ENCODE data around the gene SNX32. TPM values are rescaled to one million over a fixed set of nuclear protein-coding genes. Genes with fewer than 3 reads are reported as not detected.

The SNX32 gene
- total RNA-seq, 2 experiments from 2014 or later: 2.9 to 3.0 TPM

DNA sequence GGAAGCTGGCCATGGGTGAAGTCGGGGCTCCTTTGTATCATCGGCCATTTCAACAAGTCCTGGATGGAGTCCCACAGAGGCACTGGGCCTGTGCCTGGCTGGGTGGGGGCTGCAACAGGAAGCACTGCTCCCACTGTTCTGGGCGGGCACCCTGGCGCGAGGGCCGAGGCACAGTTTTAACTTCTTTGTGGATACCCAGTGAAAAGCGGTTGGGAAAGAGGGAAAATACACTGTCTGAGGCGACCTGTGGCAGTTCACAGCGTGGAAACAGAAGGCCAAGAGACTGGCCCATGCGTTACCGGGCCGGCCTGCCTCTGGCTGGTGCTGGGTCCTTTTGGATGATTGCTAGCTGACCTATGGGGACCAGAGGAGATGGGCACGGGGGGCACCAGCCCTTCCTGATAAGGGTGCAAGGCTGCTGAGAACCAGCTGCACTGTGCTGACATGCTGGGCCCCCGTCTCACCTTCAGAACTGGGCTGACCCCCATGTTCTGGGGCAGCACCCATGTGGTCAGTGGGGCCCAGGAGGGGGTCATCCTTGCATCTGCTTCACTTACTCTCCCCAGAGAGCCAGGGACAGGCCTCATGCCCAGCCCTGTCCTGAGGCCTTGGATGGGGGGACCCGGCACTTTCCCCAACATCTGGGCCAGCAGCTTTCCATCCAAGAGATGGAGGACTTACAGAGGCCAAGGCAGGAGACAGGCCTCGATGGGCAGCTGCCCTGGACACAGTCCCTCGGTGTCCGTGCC, 42.7 kb upstream of the SNX32 start:
- POLR2A ChIA-PET: interaction anchor here (0.6 to 0.7 kb wide), 3 partner anchors 11 to 525 kb away, joined by 3 to 4 read pairs (median 3); no protein-coding TSS in a partner anchor

GRCh38 chr11:65791719-65792213, 42.0 kb upstream of the SNX32 start:
- peaks cover 6% of the 10 kb centered on the region for H3K4me1 Mint-ChIP-seq
- no peaks in the 10 kb centered on the region for H3K9me3 Mint-ChIP-seq (ENCODE audit: low read depth)
- H3K4me3 Mint-ChIP-seq: no peak overlapping the region
- POLR2A ChIA-PET: interaction anchor here (0.6 kb wide), 1 partner anchor 12 kb away, joined by 3 read pairs; no protein-coding TSS in a partner anchor
- H3K27ac Mint-ChIP-seq: no peak overlapping the region
- peaks cover 23% of the 10 kb centered on the region for H3K27me3 Mint-ChIP-seq
- CTCF ChIA-PET: interaction anchor here (1.0 to 2.6 kb wide), 5 partner anchors 8 to 25 kb away, joined by 3 to 11 read pairs (median 5); partner anchors contain the start of gene AP5B1
- H3K36me3 Mint-ChIP-seq (ENCODE audit: low read depth): no peaks in the 10 kb centered on the region
- intact Hi-C loops (cut with DNase I, micrococcal nuclease): no loop called here
- ATAC-seq (no peak), DNase-seq (no peak)

More for the DNA sequence above, 42.7 kb upstream of the SNX32 start:
- intact Hi-C loops (cut with DNase I, micrococcal nuclease): no loop called here
- Mint-ChIP-seq H3K9me3 (ENCODE audit: low read depth) (no peaks in the 10 kb centered on the region), H3K4me1 (peaks cover 6% of the 10 kb centered on the region), H3K27me3 (peaks cover 22% of the 10 kb centered on the region), H3K36me3 (ENCODE audit: low read depth) (no peaks in the 10 kb centered on the region), H3K27ac (no peak overlapping the region), H3K4me3 (no peak overlapping the region)
- DNase-seq (no peak), ATAC-seq (no peak)
- CTCF ChIA-PET: interaction anchor here (0.9 to 2.6 kb wide), 4 partner anchors 11 to 79 kb away, joined by 3 to 11 read pairs (median 5); partner anchors contain the start of genes AP5B1 and KAT5

GRCh38 chr11:65792456-65792855, 41.3 kb upstream of the SNX32 start:
- no peak for ATAC-seq
- POLR2A ChIA-PET: interaction anchor here (0.6 to 1.0 kb wide), 2 partner anchors 13 to 1299 kb away, joined by 3 to 5 read pairs; no protein-coding TSS in a partner anchor
- Mint-ChIP-seq H3K27me3 (peaks cover 23% of the 10 kb centered on the region), H3K27ac (no peak overlapping the region), H3K4me3 (no peak overlapping the region), H3K9me3 (ENCODE audit: low read depth) (no peaks in the 10 kb centered on the region), H3K4me1 (peaks cover 4% of the 10 kb centered on the region), H3K36me3 (ENCODE audit: low read depth) (no peaks in the 10 kb centered on the region)
- CTCF ChIA-PET: interaction anchor here (0.6 to 1.7 kb wide), 5 partner anchors 9 to 24 kb away, joined by 3 to 6 read pairs (median 3); no protein-coding TSS in a partner anchor
- no peak for DNase-seq
- intact Hi-C loops (cut with DNase I, micrococcal nuclease): no loop called here

- H3K9me3 Mint-ChIP-seq (ENCODE audit: low read depth): no peaks in the 10 kb centered on the region
- ATAC-seq (no peak), DNase-seq (no peak)
- POLR2A ChIA-PET: interaction anchor here (0.6 to 1.0 kb wide), 2 partner anchors 13 to 1299 kb away, joined by 3 to 5 read pairs; no protein-coding TSS in a partner anchor
- intact Hi-C loops (cut with DNase I, micrococcal nuclease): no loop called here
- peaks cover 1% of the 10 kb centered on the region for H3K4me1 Mint-ChIP-seq
- H3K4me3 Mint-ChIP-seq: no peak overlapping the region
- no peaks in the 10 kb centered on the region for H3K36me3 Mint-ChIP-seq (ENCODE audit: low read depth)
- peaks cover 21% of the 10 kb centered on the region for H3K27me3 Mint-ChIP-seq
- no peak overlapping the region for H3K27ac Mint-ChIP-seq
- CTCF ChIA-PET: interaction anchor here (0.6 to 1.7 kb wide), 7 partner anchors 10 to 280 kb away, joined by 3 to 6 read pairs (median 3); no protein-coding TSS in a partner anchor
Observed at GRCh38 chr11:65793144-65793581, 40.6 kb upstream of the SNX32 start.

DNA sequence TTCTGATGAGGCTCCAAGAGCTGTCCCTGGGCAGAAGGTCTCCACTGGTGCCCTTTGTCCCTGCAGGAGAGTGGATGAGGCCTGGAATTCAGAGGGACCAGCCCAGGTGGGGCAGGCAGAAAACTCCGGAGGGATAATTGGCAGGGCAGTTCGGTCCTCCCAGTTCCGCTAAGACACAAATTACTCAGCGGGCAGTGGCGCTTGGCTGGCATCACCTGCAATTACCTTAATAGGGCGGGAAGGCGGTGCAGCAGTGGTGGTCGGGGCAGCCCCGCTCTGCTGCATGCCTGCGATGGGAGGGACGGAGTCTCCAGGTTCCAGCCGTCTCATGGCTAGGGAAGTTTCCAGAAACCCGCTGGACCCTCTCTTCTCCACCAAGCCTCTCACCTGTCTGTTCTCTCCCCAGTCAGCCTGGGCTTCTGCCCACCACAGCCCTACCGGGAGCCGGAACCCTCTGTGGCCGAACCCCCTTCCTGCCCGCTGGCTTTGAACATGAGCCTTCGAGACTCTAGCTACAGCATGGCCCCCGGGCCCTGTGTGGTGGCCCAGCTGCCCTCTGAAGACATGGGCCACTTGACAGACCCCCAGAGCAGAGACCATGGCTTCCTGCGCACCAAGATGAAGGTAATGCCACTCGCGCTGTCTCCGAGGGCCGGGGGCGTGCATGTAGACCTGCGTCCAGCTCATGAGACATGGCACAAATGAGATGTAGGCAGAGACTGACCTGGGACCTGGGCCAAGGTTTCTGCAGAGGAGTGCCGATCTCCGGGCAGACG, 40.0 kb upstream of the SNX32 start:
- Mint-ChIP-seq H3K27me3 (peaks cover 17% of the 10 kb centered on the region), H3K4me1 (no peaks in the 10 kb centered on the region), H3K36me3 (ENCODE audit: low read depth) (no peaks in the 10 kb centered on the region), H3K9me3 (ENCODE audit: low read depth) (no peaks in the 10 kb centered on the region), H3K4me3 (no peak overlapping the region), H3K27ac (no peak overlapping the region)
- intact Hi-C loops (cut with DNase I, micrococcal nuclease): no loop called here
- DNase-seq (no peak), ATAC-seq (no peak)
- CTCF ChIA-PET: interaction anchor here (0.9 to 1.7 kb wide), 3 partner anchors 10 to 67 kb away, joined by 3 to 6 read pairs (median 6); no protein-coding TSS in a partner anchor
- POLR2A ChIA-PET: no interaction called here

DNA sequence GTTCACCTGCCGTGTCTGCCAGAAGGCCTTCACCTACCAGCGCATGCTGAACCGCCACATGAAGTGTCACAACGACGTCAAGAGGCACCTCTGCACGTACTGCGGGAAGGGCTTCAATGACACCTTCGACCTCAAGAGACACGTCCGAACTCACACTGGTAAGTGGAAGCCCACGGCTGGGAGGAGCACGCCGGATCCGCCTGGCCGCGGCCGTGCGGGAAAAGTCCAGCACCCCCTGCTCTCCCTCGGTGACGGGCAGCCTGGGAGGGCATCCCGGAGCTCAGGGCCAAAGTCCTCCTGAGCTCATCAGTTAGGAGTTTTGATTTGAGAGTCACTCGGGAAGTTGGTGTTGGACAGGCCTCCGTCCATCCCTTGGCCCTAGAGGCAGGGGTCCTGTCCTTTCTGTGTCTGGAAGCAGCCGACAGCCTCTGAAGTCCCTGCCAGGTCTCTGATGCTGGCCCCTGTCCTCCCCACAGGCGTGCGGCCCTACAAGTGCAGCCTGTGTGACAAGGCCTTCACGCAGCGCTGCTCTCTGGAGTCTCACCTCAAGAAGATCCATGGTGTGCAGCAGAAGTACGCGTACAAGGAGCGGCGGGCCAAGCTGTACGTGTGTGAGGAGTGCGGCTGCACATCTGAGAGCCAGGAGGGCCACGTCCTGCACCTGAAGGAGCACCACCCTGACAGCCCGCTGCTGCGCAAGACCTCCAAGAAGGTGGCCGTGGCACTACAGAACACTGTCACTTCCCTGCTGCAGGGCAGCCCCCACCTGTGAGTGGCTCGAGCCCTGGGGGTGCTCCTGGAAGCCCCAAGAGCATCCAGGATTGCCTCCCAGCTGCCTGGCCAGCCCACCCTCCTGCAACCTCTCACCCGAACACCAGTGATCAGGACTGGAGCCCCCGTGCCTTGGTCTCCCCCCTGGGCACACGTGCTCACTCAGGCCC, 38.9 kb upstream of the SNX32 start:
- intact Hi-C loops (cut with DNase I, micrococcal nuclease): no loop called here
- Mint-ChIP-seq H3K27me3 (peaks cover 12% of the 10 kb centered on the region), H3K36me3 (ENCODE audit: low read depth) (no peaks in the 10 kb centered on the region), H3K27ac (no peak overlapping the region), H3K4me3 (no peak overlapping the region), H3K9me3 (ENCODE audit: low read depth) (no peaks in the 10 kb centered on the region), H3K4me1 (no peaks in the 10 kb centered on the region)
- DNase-seq (no peak), ATAC-seq (no peak)
- ChIA-PET POLR2A (no interaction called here), CTCF (interaction anchor here (0.9 kb wide), 1 partner anchor 68 kb away, joined by 6 read pairs; no protein-coding TSS in a partner anchor)

GRCh38 chr11:65796726-65797601, 36.8 kb upstream of the SNX32 start:
- intact Hi-C loops (cut with DNase I, micrococcal nuclease): no loop called here

DNA sequence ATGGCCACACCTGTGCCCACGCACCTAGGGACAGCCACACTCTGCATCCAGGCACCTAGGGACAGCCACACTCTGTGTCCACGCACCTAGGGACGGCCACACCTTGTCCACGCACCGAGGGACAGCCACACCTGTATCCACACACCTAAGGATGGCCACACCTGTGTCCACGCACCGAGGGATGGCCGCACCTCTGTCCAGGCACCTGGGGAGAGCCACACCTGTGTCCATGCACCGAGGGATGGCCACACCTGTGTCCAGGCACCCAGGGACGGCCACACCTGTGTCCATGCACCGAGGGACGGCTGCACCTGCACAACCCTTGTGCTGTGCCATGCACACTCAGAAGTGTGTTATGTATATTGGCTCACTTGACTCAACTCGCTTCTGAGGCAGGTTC, 36.1 kb upstream of the SNX32 start:
- ChIA-PET POLR2A (no interaction called here), CTCF (interaction anchor here (0.6 to 1.2 kb wide), 3 partner anchors 15 to 131 kb away, joined by 3 to 4 read pairs (median 4); no protein-coding TSS in a partner anchor)
- no peak overlapping the region for H3K4me3 Mint-ChIP-seq
- DNase-seq (no peak), ATAC-seq (no peak)
- peaks cover 15% of the 10 kb centered on the region for H3K27me3 Mint-ChIP-seq
- H3K9me3 Mint-ChIP-seq (ENCODE audit: low read depth): no peaks in the 10 kb centered on the region
- no peak overlapping the region for H3K27ac Mint-ChIP-seq
- H3K36me3 Mint-ChIP-seq (ENCODE audit: low read depth): no peaks in the 10 kb centered on the region
- no peaks in the 10 kb centered on the region for H3K4me1 Mint-ChIP-seq
- intact Hi-C loops (cut with DNase I, micrococcal nuclease): no loop called here

More at GRCh38 chr11:65796726-65797601, 36.8 kb upstream of the SNX32 start:
- H3K4me3 Mint-ChIP-seq: no peak overlapping the region
- ATAC-seq: no peak
- no peak for DNase-seq
- no peaks in the 10 kb centered on the region for H3K9me3 Mint-ChIP-seq (ENCODE audit: low read depth)
- ChIA-PET CTCF (interaction anchor here (0.7 to 1.2 kb wide), 2 partner anchors 15 to 100 kb away, joined by 3 to 4 read pairs; no protein-coding TSS in a partner anchor), POLR2A (interaction anchor here (0.6 kb wide), 1 partner anchor 136 kb away, joined by 3 read pairs; no protein-coding TSS in a partner anchor)
- H3K27me3 Mint-ChIP-seq: peaks cover 15% of the 10 kb centered on the region
- no peak overlapping the region for H3K27ac Mint-ChIP-seq
- H3K36me3 Mint-ChIP-seq (ENCODE audit: low read depth): no peaks in the 10 kb centered on the region
- H3K4me1 Mint-ChIP-seq: no peaks in the 10 kb centered on the region

DNA sequence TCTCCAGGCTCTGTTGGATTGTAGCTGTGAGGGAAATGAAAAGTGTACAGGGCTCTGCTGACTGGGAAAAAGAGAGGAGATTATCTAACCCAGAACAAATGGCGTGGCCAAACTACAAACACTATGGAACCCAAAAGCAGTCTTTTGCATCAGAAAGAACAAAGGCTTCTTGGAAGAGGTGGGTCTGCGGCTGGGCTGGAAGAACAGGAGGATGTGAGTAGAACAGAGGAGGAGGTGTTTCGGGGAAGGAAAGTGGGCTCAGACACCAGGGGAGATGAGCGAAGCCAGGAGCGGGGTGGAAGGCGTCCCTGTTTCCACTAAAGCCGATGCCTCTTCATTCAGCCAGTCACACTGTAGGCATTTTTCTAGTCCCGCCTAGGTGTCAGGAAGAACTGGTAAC, 34.9 kb upstream of the SNX32 start:
- intact Hi-C loops (cut with DNase I, micrococcal nuclease): no loop called here
- H3K4me1 Mint-ChIP-seq: no peaks in the 10 kb centered on the region

More for the DNA sequence above, 34.9 kb upstream of the SNX32 start:
- Mint-ChIP-seq H3K9me3 (ENCODE audit: low read depth) (no peaks in the 10 kb centered on the region), H3K36me3 (ENCODE audit: low read depth) (no peaks in the 10 kb centered on the region), H3K4me3 (no peak overlapping the region), H3K27me3 (peaks cover 22% of the 10 kb centered on the region), H3K27ac (no peak overlapping the region)
- ATAC-seq: no peak
- ChIA-PET POLR2A (no interaction called here), CTCF (interaction anchor here (0.6 to 1.8 kb wide), 4 partner anchors 14 to 222 kb away, joined by 3 to 7 read pairs (median 4); partner anchors contain the start of gene AP5B1)
- DNase-seq: no peak

Measured in activated CD4-positive, alpha-beta T cell treated with anti-CD3 and anti-CD28 coated beads for 36 hours (primary cell).